Measurements from ENCODE around the gene INCENP. TPM values are rescaled to one million over a fixed set of nuclear protein-coding genes. Genes with fewer than 3 reads are reported as not detected.

The INCENP gene
- total RNA-seq, 1 donor from 2014 or later = 9.8 TPM

- no peak for TF ChIP-seq CTCF (IDR thresholded peaks at IDR 0.05; ENCODE audit: borderline replicate concordance)
- peaks cover 35% of the 10 kb centered on the region for H3K36me3 ChIP-seq
- intact Hi-C loops (cut with micrococcal nuclease) = no loop called here
- DNase-seq = no peak
- H3K9me3 ChIP-seq (replicated peaks) = no peaks in the 10 kb centered on the region
- no peaks in the 10 kb centered on the region for H3K27me3 ChIP-seq (ENCODE audit: low read depth)
- H3K4me1 ChIP-seq = peaks cover 6% of the 10 kb centered on the region
- no peak overlapping the region for H3K4me3 ChIP-seq
- H3K27ac ChIP-seq (replicated peaks) = no peak overlapping the region
These were observed 9.7 kb downstream of the INCENP start for GRCh38 chr11:62133328-62134065.

- H3K4me1 ChIP-seq = peaks cover 6% of the 10 kb centered on the region
- intact Hi-C loops (cut with micrococcal nuclease) = no loop called here
- H3K36me3 ChIP-seq = peaks cover 36% of the 10 kb centered on the region
- no peak overlapping the region for H3K27ac ChIP-seq (replicated peaks)
- no peak for TF ChIP-seq CTCF (IDR thresholded peaks at IDR 0.05; ENCODE audit: borderline replicate concordance)
- no peaks in the 10 kb centered on the region for H3K9me3 ChIP-seq (replicated peaks)
- H3K4me3 ChIP-seq = no peak overlapping the region
- H3K27me3 ChIP-seq (ENCODE audit: low read depth) = no peaks in the 10 kb centered on the region
- no peak for DNase-seq
These were observed 13.6 kb downstream of the INCENP start for GRCh38 chr11:62137276-62137861.

- TF ChIP-seq CTCF (IDR thresholded peaks at IDR 0.05; ENCODE audit: borderline replicate concordance) = no peak
- no peak for DNase-seq
- intact Hi-C loops (cut with micrococcal nuclease) = no loop called here
These were observed 14.2 kb downstream of the INCENP start for GRCh38 chr11:62137881-62138629.

GRCh38 chr11:62138630-62139425, 15.0 kb downstream of the INCENP start:
- intact Hi-C loops (cut with micrococcal nuclease) = no loop called here
- Histone ChIP-seq H3K27ac (replicated peaks) (no peak overlapping the region), H3K27me3 (ENCODE audit: low read depth) (no peaks in the 10 kb centered on the region), H3K4me1 (no peaks in the 10 kb centered on the region), H3K4me3 (no peak overlapping the region), H3K9me3 (replicated peaks) (no peaks in the 10 kb centered on the region), H3K36me3 (peaks cover 36% of the 10 kb centered on the region)
- DNase-seq = no peak
- TF ChIP-seq CTCF (IDR thresholded peaks at IDR 0.05; ENCODE audit: borderline replicate concordance) = no peak

More at GRCh38 chr11:62137881-62138629, 14.2 kb downstream of the INCENP start:
- Histone ChIP-seq H3K9me3 (replicated peaks) (no peaks in the 10 kb centered on the region), H3K36me3 (peaks cover 36% of the 10 kb centered on the region), H3K27me3 (ENCODE audit: low read depth) (no peaks in the 10 kb centered on the region), H3K4me1 (peaks cover 6% of the 10 kb centered on the region), H3K4me3 (no peak overlapping the region), H3K27ac (replicated peaks) (no peak overlapping the region)

Data from left ventricle myocardium inferior (tissue), 1 donor.